ENCODE measurements around the gene RABL6.
"Not testable (repeated sequence)": the region's sequence is repeated elsewhere in the genome, so short reads cannot be mapped to it uniquely, and the experiment has no call there.

Gene RABL6

GRCh38 chr9:136807281-136808074, at the start of gene RABL6:
Gene RABL6, plus strand, starts transcription at chr9:136807948. Its CDS starts 249 bp downstream, at chr9:136808197.
- peak; percentile 28 to 75 for DNase-seq

DNA sequence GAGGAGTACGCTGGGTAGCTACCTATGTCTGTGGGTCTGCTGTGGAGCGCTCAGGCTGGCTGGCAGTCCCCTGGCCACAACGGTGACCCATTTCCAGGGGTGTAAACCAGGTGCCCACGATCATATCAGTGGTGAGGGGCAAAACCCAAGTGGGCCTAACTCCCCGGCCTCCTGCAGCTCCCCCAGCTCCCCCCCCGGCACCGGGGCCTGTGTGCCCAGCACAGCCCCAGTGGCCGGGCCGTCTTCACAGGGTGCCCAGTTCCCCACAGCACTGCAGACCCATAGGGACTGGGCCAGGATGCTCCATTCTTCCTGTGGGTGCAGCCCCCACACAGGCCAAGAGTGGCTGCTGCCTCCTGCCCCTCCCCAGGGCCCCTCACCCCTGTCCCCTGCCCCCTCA, 48.7 kb upstream of the RABL6 start:
- no peak for DNase-seq

DNA sequence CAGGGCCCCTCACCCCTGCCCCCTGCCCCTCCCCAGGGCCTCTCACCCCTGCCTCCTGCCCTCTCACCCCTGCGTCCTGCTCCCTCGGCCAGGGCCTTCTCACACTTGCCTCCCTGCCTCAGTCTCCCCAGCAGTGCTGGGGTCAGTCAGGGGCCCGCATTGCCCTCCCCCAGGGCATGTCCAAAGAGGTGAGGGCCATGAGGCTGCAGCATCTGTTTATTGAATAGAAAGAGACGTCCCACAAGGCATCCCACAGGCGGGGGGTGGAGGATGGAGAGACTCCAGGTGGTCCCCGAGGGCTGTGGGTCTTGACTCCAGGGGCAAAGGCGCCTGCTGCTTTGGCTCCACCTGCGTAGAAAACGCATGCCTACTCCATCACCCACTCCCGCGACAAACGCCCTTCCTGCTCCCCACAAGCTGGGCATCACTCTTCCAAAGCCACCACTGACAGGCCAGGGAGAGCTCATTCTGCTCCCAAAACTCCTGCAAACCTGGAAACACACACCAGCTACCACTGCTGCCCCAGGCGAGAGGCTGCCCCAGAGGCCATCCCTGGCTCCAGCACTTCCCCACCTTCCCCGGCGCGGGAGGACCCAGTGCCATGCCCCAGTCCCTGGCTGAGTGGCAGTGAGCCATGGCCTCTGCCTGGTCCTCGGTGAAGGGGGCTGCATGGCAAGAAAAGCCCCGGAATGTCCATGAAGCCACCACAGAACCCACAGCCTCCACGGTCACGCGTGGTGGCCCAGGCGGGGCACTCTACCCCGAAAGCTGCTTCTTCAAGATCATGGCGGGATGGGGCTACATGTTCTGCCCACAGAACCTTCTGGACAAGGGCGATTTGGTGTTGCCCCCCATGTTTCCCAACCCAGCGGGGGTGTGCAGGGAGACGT, 48.1 kb upstream of the RABL6 start:
- no peak for DNase-seq

- no peak for DNase-seq
Observed at GRCh38 chr9:136760424-136760823, 47.3 kb upstream of the RABL6 start.

DNA sequence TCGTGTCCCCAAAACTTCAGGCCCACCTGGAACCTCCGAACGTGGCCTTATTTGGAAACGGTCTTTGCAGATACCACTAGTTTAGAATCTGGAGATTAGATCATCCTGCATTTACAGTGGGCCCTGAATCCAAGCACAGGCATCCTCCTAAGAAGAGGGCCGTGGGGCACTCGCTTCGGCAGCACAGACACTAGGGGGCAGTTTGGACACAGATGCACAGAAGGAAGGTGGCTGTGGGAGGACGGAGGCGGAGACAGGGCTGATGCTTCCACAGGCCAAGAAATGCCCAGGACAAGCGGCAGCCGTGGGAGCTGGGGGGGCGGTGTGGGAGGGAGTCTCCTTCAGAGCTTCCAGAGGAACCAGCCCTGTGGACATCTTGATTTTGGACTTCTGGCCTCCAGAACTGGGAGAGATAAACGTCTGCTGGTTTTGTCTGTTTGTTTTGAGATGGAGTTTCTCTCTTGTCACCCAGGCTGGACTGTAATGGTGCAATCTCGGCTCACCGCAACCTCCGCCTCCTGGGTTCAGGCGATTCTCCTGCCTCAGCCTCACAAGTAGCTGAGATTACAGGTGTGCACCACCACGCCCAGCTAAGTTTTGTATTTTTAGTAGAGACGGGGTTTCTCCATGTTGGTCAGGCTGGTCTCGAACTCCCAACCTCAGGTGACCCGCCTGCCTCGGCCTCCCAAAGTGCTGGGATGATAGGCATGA, 46.8 kb upstream of the RABL6 start:
- peak; percentile 16 to 68 for DNase-seq

- no peak for DNase-seq
Observed at GRCh38 chr9:136761545-136761981, 46.2 kb upstream of the RABL6 start.

- DNase-seq, result no peak
Observed at GRCh38 chr9:136762221-136762691, 45.5 kb upstream of the RABL6 start.

DNA sequence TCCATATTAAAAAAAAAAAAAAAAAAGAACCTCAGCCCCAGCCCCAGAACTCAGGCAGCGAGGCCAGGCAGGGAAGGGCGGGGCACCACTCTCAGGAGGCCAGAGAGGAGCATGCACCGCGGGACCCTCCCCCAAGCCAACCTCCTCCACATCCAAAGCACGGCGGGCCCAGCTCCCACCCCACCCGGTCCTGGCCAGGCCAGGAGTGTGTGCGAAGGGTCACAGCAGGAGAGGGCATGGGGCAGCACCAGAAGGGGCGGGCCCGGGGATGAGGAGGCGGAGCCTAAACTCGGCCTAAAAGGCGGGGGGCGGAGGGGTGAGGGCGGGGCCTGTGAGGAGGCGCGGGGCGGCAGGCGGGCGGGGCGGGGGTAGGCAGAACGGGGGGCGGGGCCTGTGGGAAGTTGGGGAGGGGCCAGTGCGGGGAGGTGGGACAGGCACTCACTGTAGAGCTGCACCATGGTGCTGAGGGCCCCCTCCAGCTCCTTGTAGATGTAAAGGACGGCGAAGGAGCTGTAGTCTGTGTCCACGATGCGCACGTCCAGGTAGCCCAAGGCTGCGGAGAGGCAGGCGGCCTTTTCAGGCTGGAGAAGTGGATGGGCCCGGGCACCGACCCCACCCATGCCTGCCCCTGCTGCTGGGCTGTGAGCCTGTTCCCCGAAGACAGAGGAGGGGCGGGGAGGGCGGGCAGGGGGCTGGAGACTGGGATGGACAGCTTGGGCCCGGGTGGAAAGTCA, 44.7 kb upstream of the RABL6 start:
- peak in 1 of 2 experiments; percentile 81 for DNase-seq

- no peak for DNase-seq
Observed at GRCh38 chr9:136763649-136764035, 44.1 kb upstream of the RABL6 start.

- no peak for DNase-seq
Observed at GRCh38 chr9:136764301-136764891, 43.4 kb upstream of the RABL6 start, which contains the start of gene LCN15. Gene LCN15, minus strand, starts transcription at chr9:136764518. Its CDS starts 30 bp downstream, at chr9:136764488.

DNA sequence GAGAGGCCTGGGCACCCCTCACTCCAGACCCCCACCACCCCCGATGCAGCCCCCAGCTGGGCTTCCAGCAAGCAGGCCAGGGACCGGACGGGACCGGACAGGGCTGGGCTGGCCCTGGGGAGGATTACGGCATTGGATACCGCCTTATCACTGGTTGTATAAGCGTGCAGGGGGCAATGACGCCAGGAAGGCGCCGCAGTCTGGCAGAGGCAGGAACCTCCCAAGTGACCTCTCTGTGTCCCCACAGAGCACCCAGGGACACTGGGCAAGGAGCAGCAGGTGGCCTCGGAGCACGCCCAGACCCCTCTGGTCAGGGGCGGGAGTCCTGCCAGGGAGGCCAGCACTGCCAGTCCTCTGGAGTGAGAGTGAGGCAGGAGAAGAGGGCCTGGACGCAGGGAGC, 42.7 kb upstream of the RABL6 start:
- no peak for DNase-seq

- not testable (repeated sequence) for DNase-seq
Observed at GRCh38 chr9:136765745-136766409, 41.9 kb upstream of the RABL6 start.

DNA sequence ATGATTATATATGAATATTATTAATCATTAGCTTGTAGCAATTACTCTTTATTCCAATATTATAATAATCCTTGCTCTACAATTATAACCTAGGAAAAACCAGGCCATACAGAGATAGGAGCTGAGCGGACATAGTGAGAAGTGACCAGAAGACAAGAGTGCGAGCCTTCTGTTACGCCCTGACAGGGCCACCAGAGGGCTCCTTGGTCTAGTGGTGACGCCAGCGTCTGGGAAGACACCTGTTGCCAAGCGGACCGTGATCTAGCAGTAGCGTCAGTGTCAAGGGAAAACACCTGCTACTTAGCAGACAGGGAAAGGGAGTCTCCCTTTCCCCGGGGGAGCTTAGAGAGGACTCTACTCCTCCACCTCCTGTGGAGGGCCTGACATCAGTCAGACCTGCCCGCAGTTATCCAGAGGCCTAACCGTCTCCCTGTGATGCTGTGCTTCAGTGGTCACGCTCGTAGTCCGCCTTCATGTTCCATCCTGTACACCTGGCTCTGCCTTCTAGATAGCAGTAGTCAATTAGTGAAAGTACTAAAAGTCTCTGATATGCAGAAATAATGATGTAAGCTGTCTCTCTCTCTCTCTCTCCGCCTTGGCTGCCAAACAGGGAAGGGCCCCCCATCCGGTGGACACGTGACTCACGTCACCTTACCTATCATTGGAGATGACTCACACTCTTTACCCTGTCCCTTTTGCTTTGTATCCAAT, 41.2 kb upstream of the RABL6 start:
- peak; percentile 36 to 71 for DNase-seq

DNA sequence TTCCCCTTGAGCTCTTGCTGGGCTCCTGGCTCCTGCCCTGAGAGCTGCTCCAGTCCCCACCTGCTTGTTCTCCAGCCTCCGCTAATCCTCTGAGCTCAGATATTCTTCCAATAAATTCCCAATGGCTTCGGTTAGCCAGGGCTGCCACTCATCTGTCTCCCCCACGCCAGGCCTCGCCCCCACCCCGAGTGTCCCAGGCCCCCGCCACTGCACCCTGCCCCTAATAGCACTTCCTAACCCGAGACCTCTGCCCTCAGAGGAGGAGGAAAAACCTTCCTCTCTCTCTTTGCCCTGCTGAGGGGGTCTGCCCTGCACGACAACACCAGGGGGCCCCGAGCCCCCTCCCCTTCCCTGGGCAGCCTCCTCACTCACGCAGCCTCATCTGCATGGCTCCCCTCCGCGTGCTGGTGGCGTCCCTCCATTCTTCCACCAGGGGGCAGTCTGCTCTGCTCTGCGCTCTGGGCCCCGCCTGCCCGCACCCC, 38.0 kb upstream of the RABL6 start:
- peak in 1 of 2 experiments; percentile 60 for DNase-seq

GRCh38 chr9:136771907-136772415, 35.8 kb upstream of the RABL6 start:
- no peak for DNase-seq

- peak; percentile 25 to 34 for DNase-seq
Observed at GRCh38 chr9:136773386-136774044, 34.2 kb upstream of the RABL6 start.

GRCh38 chr9:136774416-136775045, 33.2 kb upstream of the RABL6 start:
- no peak for DNase-seq

GRCh38 chr9:136775191-136775590, 32.6 kb upstream of the RABL6 start:
- DNase-seq, result no peak

DNA sequence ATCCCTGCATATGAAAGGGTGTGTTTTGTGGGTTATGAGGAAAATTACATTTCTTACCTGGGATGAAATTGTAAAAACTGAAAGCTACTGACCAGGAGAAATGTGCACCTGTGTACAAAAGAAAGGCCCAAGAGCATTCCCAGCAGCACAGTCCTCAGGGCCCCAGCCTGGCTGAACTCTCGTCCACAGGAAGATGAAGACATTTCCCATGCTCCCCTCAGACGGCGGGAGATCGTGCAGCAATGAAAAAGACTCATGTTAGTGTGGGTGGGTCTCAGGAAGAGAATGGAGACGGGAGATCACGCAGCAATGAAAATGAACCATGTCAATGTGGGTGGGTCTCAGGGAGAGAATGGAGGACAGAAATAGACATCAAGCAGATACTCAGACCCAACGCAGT, 30.8 kb upstream of the RABL6 start:
- DNase-seq, result no peak

Measured in NCI-H526 (cell line).